Stimulated activated CD8-positive, alpha-beta memory T cell treated with anti-CD3 and anti-CD28 coated beads, Interleukin-15, amount 100 ng/mL, for 4 hours (primary cell): ENCODE results near the gene ANXA2.

ENCODE experiments used
- DNase-seq, 2 donors: peaks; one replicate each; pipeline ENCODE4 v3.0.0-alpha.2; 2020; ENCODE audit warnings: low read depth in 2 of 2

ANXA2 gene

DNA sequence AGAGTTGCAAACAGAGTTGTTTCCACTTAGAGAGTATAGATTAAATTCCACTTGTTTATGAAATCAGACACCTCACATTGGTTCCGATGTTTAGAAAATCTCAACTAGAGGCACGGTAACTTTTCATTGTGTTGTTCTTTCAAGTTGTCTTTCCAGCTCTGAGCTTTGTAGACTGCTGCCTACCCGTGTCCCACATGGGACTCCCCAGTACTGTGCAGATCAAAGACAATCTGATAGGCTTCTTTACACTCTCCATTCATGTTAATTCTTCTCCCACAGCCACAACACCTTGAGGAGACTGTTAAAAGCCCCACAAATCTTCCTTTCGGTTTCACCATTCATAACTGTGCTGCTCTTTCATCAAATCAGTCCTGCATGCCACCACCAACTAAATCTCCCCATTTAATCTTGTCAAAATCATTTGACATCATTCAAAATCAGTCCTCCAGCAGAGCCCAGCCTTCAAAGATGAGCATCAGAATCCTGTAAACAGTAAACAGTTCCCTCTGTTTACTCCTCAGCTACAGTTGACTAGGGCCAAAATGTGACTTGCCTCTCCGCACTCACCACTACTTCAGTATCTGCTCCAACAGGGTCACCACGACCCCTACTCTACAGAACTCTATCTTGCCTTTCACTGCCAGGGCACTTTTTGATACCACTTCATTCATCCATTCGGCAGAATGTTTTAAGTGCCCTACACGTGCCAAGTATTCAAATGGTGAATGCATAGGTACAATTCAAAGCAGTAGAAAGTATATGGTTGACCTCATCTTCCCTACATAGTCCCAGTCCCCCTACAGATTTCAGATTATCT, 8.3 kb downstream of the ANXA2 start:
- DNase-seq, result no peak

DNA sequence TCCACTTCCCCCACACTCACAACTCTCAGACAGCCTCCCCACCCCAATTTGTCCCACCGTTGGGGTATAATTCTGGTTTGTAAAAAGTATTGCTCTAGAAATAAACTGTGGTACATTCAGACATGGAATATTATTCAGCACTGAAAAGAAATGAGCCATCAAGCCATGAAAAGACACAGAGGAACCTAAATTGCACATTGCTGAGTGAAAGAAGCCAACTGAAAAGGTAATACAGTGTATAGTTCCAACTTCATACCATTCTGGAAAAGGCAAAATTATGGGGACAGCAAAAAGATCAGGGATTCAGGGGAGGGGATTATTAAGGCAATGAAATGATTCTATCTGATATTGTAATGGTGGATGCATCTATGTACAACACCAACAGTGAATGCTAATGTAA, 10.5 kb downstream of the ANXA2 start:
- no peak for DNase-seq

DNA sequence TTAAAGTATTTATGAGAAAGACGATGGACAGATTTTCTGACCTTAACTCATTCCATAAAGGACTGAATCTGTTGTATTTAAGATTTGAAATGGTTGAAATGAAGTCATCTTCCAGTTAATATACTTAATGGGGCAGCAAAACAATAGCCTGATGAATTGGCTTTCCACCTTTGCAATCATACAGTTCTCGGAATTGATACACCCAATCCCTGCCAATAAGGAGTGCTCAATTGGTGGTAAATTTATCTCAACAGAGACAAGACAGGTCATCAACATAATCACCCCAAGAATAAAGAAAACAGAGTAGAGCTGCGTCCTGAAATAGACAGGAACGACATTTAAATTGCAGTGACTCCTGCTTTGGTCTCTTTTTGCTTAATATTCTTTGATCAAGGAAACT, 11.2 kb downstream of the ANXA2 start:
- DNase-seq, result no peak

GRCh38 chr15:60385620-60386552, 11.9 kb downstream of the ANXA2 start:
- no peak for DNase-seq

DNA sequence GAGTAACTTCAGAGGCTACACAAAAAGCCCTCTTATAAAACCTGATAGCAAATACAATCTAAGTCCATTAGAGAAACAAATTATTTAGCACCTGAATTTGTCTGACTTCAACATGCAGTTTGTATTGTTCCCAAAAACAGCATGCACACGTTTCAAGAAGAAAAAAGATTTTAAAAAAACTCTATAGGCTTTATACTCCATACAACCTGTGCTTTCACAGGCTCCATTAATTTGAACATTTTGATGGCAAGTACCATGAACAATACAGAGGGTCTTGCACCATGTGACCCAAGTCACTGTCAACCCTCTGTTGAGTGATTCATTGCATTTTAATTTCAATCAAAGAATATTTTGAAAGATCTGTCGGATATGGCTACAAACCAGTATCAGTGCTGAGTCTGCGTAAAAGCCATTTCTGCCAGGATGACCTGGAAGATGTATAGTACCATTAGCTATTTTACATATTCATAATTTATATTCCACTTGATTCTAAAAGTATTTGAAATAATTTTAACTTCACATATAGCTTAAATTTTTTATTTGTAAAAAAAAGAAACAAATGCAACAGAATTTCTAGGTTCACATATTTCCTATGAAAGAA, 13.2 kb downstream of the ANXA2 start:
- DNase-seq, result no peak

GRCh38 chr15:60384053-60384452, 13.7 kb downstream of the ANXA2 start:
- no peak for DNase-seq

GRCh38 chr15:60382773-60383674, 14.8 kb downstream of the ANXA2 start:
- DNase-seq, result no peak

GRCh38 chr15:60381148-60381788, 16.5 kb downstream of the ANXA2 start:
- no peak for DNase-seq

DNA sequence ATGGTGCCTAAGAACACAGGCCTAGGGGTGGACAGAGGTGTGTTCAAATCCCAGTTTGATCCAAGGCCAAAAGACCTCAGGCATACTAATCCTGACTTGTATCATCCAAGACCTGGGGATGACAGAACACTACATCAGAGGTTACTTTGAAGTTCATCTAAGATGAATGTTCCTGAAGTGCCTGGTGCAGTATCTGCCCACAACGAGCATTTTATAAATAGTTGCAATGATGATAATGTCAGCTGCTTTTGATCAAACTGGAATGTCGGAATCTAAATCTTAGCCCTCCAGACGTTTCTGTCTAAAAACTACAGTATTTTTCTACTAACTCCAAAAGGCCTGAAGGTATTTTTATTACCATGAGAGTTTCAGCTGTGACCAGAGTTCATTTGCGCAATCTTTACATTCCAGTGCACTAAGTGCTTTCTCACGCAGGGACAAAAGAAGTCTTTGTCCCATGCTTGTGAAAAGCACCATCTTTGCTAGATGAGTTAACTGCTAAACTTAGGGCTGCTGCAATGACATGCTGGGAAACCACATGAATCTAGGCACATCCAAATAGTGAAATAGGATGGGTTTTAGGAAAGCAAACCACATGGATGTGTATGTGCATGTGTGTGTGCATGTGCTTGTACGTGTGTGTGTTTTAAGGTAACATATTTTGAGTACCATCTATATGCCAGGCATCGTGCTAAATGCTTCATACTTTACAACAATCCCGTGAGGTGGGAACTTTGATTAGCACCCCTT, 18.1 kb downstream of the ANXA2 start:
- no peak for DNase-seq

DNA sequence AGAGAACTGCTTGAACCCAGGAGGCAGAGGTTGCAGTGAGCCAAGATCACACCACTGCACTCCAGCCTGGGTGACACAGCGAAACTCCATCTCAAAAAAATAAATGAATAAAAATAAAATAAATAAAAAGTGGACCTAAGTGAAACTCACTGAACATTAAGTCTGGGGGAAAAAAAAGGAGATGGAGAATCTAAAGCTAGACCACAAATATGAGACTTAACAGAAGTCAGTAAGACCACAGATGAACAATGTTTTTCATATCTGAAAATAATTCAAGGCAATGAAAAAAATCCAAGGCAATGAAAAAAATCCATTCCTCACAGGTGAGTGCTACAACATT, 18.6 kb downstream of the ANXA2 start:
- no peak for DNase-seq

DNA sequence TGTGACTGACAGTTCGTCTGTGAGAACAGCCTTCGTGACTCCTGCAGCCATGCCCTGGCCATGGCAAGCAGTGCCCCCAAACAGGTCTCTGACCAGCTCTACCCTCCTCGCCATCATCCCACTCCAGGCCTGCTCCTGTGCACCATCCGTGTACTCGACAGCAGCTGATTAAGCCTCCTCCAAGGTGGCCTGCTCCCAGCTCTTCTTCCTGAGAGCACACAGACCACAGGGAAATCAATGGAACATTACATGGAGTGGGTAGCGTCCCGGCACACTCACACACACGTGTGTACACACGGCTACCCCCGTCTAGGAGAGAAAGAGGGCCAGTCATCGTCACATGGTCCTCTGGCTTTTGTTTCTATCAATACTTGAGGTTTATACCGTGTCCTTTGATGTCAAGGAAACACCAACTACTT, 21.1 kb downstream of the ANXA2 start:
- no peak for DNase-seq

DNA sequence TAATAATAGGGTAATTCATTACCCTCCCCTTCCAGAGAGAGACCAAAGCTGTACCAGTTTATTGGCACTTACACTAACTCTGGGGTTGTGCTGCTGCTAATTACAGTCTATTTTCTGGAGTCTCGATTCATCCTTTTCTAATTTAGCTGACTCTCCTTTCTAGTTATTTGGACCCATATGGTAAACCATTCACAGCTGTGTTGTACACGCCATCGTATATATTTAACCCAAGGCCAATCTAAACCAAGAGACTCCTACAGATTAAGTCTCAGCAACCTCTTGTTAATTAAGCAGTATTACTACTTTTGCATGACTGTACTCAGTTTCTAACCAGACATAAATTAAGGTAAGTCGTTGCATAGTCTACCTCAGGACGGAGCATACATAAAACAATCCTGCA, 22.5 kb downstream of the ANXA2 start:
- DNase-seq, result no peak

DNA sequence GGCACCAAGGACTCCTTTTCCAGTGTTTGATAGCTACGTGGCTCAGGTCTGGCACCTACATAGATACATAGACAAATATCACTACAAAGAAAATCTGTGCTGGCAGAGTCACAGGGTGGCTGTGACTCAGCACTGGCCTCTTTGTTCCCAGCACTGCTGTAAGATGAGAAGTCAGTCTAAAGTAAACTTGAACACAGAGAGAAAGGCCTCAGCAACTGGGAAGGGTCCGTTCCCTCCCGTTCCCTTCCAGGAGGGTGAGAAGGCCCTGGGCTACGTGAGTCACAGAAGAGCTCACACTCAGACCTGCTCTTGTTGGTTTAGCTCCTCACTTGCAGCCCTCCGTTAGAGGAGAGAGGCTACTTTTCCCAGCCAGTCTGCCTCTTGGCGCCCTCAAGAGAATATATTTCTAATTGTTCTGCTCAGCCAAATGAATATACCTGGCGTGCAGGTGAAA, 23.1 kb downstream of the ANXA2 start:
- DNase-seq, result no peak

GRCh38 chr15:60374209-60374608, 23.6 kb downstream of the ANXA2 start:
- no peak for DNase-seq

DNA sequence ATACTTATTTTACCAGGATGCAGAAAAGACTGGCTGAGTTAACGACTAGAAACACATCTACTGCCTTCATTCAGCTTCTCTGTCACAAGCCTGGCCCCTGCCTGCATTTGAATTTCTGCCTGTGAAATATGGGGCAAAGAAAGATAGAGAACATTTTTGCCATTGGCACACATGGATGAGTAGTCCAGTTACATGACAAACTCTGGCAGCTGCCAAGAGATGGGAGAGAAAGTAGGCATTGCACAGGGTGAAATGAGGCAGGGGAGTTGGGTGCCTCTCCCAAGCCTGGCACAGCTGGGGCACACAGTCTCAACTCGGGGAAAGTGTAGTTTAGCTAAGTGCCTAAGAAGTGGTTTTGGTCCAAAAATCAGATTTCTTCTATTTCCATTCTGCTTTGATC, 24.0 kb downstream of the ANXA2 start:
- DNase-seq, result no peak

- no peak for DNase-seq
Measured at GRCh38 chr15:60373327-60373726, 24.5 kb downstream of the ANXA2 start.

DNA sequence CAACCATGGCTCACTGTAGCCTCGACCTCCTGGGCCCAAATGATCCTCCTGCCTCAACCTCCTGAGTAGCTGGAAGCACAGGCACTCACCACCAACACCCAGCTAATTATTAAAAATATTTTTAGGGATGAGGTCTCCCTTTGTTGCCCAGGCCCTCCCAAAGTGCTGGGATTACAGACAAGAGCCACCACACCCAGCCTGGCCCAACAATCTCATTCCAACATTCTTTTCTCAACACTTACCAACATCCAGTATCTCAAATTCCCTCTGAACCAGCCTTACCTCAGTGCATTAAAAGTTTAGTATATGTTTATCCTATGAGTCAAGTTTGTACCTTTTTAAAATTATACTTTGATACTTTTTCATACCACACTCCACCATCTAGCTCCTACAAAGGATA, 25.0 kb downstream of the ANXA2 start:
- no peak for DNase-seq

- DNase-seq, result no peak
Measured at GRCh38 chr15:60372227-60372626, 25.6 kb downstream of the ANXA2 start.

DNA sequence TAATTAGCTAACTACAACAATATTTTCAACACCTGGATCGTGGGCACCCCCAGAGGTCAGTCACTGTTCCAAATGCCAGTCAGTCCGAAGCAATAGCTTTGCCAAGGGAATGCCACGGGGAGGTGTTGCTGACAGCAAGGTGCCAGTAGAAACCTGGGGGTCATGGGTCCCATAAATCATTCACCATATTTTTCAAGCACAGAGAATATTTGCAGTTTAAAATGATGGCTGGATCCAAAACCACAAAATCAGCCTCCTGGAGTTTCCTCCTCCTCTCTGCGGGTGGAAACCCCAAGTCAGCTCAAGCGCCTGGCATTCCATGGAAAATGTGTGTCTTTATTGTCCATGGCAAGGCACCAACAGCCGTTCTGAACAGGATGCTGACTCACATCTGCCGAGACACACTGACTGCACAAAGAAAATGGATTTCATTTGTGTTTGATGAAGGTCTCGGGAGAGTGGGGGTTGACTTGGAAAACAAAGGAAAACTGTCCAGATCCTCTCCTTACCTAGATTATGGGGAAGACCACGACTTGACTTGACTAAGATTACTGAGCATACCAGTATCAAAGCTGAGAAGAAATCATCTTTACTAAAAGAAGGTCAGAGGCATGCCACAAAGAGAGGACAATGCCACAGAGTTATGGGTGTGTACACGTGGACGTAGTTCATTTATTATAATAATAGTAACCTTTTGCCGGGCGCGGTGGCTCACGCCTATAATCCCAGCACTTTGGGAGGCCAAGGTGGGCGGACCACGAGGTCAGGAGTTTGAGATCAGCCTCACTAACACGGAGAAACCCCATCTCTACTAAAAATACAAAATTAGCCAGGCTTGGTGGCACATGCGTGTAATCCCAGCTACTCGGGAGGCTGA, 26.4 kb downstream of the ANXA2 start:
- no peak for DNase-seq

DNA sequence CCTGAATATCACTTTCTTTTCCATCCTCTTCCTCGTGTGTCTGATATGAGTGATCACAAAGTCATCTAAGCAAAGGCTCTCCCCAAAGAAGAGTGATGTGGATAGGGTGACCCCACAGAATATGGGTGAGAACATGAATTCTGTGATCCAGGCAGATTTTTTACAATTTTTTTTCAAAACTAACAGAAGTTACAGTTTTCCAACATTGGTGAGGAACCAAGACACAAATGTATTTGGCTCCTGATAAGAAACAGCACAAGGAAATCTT, 27.0 kb downstream of the ANXA2 start:
- no peak for DNase-seq
